Astrocyte of the spinal cord (primary cell): ENCODE measurements around the gene ALG8.
A peak's percentile ranks its signal among the peaks of the same experiment; 100 is the strongest.

Experiments used
- DNase-seq: peaks from one replicate; pipeline ENCODE4 v3.0.0; 2011; ENCODE audit warnings: low read depth, low spot score
- H3K4me3 ChIP-seq: 2 replicates; pipeline ENCODE4 v1.5.1; 2011; ENCODE audit warnings: low read depth, mild to moderate bottlenecking, low read length, moderate library complexity
- in situ Hi-C: cut with HindIII; loops from 2 replicates; pipeline ENCODE4 v1.10.0; 2017; ENCODE audit warnings: low sequenced_read_pairs
- TF ChIP-seq, protein P1 (sequence below): IDR thresholded peaks from 2 replicates; pipeline ENCODE4 v1.5.1; 2012; ENCODE audit warnings: low read depth, mild to moderate bottlenecking, low read length, inconsistent platforms

Gene ALG8

DNA sequence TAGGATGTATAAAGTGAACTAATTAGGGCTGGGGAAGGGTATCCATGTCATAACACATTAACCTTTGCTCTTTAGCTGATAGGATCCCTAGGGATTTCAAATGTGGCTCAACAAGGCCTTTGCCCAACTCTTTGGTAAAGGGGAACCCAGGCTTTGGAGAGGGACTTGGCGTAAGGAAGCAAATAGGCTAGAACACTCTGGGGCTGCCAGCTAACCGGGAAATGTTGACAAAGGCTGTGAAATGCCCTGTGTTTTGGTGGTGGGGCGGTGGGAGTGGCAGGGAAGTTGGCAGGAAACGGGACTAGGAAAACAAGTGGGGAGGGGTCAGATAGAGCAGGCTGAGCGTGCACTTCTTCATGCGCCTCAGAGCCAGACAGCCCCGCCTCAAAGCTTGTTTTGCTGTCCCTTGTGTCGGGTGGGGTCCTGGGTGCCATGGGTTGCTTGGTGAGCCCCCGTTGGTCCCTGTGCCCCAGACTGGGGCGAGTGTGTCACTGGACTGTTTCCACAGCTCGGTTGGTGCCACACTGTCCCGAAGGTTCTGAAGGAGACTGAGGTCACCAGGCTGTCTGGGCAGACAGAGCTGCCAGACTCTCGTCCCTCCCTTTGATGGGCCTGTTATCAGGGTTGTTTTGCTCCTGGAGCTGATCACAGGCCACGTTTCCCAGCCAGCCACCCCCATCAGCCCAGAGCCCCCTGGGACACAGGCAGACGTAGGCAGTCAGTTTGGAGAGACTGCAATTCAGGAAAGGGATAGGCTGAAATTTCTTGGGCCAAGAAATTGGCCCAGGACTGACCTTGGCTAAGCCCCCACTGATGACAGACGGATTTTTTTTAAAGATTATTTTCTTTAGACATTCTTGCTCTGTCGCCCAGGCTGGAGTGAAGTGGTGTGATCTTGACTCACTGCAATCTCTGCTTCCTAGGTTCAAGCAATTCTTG is 29.4 kb upstream of the ALG8 start:
- in situ Hi-C loops, result no loop called here
- peak; percentile 88 for DNase-seq
- TF ChIP-seq, protein P1, sequence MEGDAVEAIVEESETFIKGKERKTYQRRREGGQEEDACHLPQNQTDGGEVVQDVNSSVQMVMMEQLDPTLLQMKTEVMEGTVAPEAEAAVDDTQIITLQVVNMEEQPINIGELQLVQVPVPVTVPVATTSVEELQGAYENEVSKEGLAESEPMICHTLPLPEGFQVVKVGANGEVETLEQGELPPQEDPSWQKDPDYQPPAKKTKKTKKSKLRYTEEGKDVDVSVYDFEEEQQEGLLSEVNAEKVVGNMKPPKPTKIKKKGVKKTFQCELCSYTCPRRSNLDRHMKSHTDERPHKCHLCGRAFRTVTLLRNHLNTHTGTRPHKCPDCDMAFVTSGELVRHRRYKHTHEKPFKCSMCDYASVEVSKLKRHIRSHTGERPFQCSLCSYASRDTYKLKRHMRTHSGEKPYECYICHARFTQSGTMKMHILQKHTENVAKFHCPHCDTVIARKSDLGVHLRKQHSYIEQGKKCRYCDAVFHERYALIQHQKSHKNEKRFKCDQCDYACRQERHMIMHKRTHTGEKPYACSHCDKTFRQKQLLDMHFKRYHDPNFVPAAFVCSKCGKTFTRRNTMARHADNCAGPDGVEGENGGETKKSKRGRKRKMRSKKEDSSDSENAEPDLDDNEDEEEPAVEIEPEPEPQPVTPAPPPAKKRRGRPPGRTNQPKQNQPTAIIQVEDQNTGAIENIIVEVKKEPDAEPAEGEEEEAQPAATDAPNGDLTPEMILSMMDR, result no peak
- H3K4me3 ChIP-seq, result no peak overlapping the region

DNA sequence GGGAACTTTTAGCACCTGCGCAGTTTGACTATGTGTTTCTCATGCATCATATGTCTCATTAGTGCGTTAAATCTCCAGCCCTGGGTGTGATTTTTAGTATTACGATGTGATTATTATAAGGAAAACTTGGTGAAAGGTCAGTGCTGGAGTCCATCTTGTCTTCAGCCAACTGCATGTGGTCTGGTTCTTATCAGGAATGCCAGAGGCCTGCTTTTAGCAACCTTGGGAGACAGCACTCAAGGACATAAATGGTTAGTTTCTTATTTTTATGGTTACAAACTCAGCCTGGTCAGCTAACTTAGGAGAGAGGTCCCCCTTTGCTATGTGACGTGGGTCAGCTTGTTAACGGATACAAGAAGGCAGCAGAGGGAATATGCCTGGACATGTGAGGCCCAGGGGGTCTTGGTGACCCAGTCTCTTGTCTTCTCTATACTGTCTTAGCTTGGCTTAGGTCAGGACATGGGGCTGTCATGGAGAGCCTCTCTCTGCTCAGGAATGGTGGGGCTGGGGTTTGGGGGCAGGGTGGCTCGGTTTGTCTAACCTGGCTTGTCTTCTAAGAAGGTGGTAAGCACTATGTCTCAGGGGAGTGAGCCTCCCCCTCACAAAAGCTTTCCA is 27.5 kb upstream of the ALG8 start:
- H3K4me3 ChIP-seq, result no peak overlapping the region
- TF ChIP-seq, protein P1, result no peak
- no peak for DNase-seq
- in situ Hi-C loops, result no loop called here

DNA sequence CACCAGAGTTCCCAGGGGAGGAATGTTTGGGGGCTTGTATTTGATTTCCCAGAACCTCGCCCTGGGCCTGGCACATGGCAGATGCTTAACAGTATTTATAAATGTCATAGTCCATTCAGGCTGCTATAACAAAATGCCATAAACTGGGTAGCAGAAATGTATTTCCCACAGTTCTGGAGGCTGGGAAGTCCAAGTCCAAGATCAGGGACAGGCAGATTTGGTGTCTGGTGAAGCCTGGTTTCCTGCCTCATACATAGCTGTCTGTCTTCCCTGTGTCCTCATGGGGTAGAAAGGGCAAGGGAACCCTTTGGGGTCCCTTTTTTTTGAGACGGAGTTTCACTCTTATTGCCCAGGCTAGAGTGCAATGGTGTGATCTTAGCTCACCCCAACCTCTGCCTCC is 25.0 kb upstream of the ALG8 start:
- H3K4me3 ChIP-seq, result no peak overlapping the region
- no peak for DNase-seq
- TF ChIP-seq, protein P1, result no peak
- in situ Hi-C loops, result no loop called here

DNA sequence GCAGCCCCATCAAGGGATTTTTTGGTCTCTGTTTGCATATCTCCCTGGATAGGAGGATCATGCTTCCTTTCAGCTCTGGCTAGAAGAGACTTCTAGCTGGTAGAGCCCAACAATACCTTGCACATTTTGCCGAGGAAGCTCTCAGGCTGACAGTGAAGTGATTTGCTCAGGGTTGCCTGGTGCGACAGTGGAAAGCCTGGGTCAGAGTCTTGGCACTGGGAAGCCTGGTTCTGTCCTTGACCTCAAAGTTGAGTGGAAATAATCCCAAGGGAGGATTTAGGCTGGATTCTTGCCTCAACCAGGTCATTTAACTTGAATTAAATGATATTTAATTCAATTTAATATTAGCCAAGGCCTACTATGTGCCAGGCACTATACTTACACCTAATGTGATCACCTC is 24.4 kb upstream of the ALG8 start:
- TF ChIP-seq, protein P1, result no peak
- in situ Hi-C loops, result no loop called here
- no peak for DNase-seq
- H3K4me3 ChIP-seq, result no peak overlapping the region

DNA sequence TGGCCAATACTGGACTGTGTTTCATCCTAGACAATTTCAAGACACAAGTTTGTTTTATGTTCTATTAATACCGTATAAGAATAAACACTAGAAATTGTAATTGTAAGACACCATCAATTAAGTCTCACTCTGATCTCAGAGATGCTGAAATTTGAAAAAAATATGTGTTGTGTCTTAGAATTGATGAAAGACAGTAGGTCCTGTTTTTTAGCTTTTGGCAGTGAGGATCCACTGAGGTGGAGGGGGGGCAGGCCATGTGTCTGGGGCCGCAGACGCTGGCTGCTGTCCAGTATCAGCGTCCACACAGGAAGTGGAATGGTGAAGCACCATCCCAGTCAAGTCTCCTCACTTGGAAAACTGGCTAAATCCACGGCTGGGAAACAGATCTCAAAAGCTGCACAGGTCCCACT is 22.5 kb upstream of the ALG8 start:
- TF ChIP-seq, protein P1, result no peak
- in situ Hi-C loops, result no loop called here
- DNase-seq, result no peak
- no peak overlapping the region for H3K4me3 ChIP-seq

DNA sequence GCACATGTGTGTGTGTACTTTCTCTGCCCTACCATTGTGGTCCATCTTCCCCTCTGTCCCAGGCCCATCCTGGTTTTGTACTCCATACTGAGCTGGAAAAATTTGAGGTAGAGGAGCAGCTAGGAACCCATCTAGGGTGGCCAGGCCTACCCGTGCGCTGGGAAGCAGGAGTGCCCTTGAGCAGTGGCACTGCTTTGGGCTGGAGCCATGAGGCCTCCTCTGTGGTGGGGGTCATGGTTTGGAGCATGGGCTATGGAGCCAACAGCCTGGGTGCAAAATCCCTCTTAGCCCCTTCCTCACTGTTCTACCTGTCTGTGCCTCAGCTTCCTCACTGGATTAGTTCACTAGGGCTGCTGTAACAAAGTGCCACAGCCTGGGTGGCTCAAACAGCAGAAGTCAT is 21.9 kb upstream of the ALG8 start:
- no peak overlapping the region for H3K4me3 ChIP-seq
- no peak for DNase-seq
- in situ Hi-C loops, result no loop called here
- TF ChIP-seq, protein P1, result no peak
